ENCODE results near the gene SLC25A28.

The SLC25A28 gene

GRCh38 chr10:99582255-99582770 is 37.9 kb downstream of the SLC25A28 start:
- no peak for DNase-seq

GRCh38 chr10:99579971-99580370 is 40.3 kb downstream of the SLC25A28 start:
- no peak for DNase-seq

- DNase-seq, result no peak
These were observed 46.4 kb downstream of the SLC25A28 start for GRCh38 chr10:99573790-99574189.

GRCh38 chr10:99571816-99572215 is 48.4 kb downstream of the SLC25A28 start:
- no peak for DNase-seq

GRCh38 chr10:99569961-99570360 is 50.3 kb downstream of the SLC25A28 start:
- DNase-seq, result no peak

- no peak for DNase-seq
These were observed 50.8 kb downstream of the SLC25A28 start for GRCh38 chr10:99569253-99569939.

GRCh38 chr10:99565166-99565565 is 55.1 kb downstream of the SLC25A28 start:
- no peak for DNase-seq

- DNase-seq, result no peak
These were observed 55.9 kb downstream of the SLC25A28 start for GRCh38 chr10:99564361-99564760.

- no peak for DNase-seq
These were observed 57.6 kb downstream of the SLC25A28 start for GRCh38 chr10:99562631-99563030.

All from bone marrow (tissue), 2 donors.